ENCODE data around the gene PEPD.

- TF ChIP-seq CTCF (IDR thresholded peaks at IDR 0.05; ENCODE audit: insufficient read depth, low read length) (no peak), REST (IDR thresholded peaks at IDR 0.05; ENCODE audit: insufficient replicate concordance, low read depth) (no peak), SPI1 (IDR thresholded peaks at IDR 0.05; ENCODE audit: borderline replicate concordance, low read depth) (peak; percentile 34; the same call in 1 of the 2 replicates), POLR2AphosphoS5 (IDR thresholded peaks at IDR 0.05; ENCODE audit: low read depth) (no peak)
Observed at GRCh38 chr19:33366897-33367296, 154.7 kb downstream of the PEPD start.

All from HL-60 (cell line).